ENCODE results near the gene HDAC7.
"Not testable (repeated sequence)": the region's sequence is repeated elsewhere in the genome, so short reads cannot be mapped to it uniquely, and the experiment has no call there.

HDAC7 gene

DNA sequence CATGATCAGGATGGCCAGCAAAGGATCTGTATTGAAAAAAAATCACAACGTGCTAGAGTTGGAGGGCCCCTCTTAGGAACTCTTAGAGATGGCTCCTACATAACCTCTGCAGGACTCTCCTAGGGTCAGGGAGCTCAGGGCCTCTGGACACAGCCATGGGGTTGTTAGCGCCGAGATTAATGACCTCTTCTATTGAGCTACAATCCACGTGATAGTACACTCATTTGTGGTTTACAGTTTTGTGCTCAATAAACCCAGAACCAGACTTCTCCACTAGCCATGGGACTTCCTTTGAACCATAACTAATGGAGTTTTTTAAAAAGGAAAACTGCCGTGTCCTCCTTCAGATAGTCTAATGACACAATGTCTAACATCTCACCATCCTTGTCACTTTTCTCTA lies 29.6 kb upstream of the HDAC7 start:
- no peak for DNase-seq (ENCODE audit: low spot score)

GRCh38 chr12:47848853-47849252 lies 29.1 kb upstream of the HDAC7 start:
- DNase-seq (ENCODE audit: low spot score): no peak

DNA sequence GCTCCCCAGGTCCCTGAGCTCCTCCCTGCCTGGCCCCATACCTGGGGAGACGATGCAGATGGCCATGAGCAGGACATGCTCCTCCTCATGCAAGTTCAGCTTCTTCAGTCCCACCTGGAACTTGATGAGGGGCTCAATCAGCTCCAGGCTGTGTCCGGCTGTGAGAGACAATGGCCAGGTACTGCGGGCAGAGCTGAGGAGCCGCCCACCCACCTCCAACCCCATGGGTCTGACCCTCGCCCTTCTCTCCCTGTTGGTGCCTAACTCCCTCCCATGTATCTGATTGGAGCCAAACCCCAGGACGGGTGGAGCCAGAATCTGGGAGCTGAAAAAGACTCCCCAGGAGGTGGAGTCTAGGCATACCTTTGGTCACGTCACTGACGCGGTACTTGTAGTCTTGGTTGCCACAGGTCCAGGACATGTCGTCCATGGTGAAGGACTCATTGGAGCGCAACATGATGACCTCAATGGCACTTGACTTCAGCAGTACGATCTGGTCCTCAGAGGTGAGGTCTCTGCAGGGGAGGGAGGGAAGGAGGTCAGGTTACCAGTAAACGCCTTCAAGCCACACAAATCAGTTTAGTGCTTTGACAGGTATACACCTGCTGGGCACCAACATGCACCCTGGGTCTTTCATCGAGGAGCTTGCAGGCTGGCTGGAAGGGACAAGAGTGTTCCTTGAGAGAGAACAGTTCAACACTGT lies 26.7 kb upstream of the HDAC7 start:
- no peak for DNase-seq (ENCODE audit: low spot score)

- no peak for DNase-seq (ENCODE audit: low spot score)
Observed at GRCh38 chr12:47845081-47845480, 25.4 kb upstream of the HDAC7 start.

- no peak for DNase-seq (ENCODE audit: low spot score)
Observed at GRCh38 chr12:47844264-47845019, 24.7 kb upstream of the HDAC7 start.

GRCh38 chr12:47843226-47843980 lies 23.7 kb upstream of the HDAC7 start:
- DNase-seq (ENCODE audit: low spot score): no peak

DNA sequence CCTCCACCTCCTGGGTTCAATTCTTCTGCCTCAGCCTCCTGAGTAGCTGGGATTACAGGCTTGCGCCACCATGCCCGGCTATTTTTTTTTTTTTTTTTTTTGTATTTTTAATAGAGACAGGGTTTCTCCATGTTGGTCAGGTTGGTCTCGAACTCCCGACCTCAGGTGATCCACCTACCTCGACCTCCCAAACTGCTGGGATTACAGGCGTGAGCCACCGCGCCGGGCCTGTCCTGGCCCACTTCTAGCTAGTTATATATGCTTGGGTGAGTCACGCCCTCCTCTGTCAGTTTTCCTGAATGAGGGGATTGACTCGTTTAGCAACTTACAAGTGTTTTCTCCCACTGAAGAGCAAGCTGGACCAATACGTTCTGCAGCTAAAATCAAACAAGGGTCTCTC lies 22.8 kb upstream of the HDAC7 start:
- DNase-seq (ENCODE audit: low spot score): not testable (repeated sequence)

DNA sequence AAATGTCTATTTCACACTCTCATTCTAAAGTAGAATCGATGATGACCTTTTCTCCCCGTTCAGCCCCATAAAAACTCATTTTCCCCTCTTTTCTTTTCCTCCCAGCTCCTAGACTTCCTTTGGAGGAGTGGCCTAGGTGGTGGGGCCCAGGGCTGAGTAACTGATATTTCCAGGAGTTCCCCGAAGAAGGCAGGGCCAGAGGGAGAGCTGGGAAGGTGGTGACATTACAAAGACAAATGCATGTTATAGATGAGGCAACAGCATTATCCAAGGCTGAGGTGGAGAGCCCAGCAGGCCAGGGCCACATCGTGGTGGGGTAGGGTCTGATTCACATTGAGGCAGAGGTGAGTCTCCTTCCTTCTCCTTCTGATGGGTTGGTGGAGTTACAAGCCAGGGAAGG lies 22.2 kb upstream of the HDAC7 start:
- no peak for DNase-seq (ENCODE audit: low spot score)

- DNase-seq (ENCODE audit: low spot score): no peak
Observed at GRCh38 chr12:47841501-47841900, 21.8 kb upstream of the HDAC7 start.

GRCh38 chr12:47840571-47840970 lies 20.9 kb upstream of the HDAC7 start:
- DNase-seq (ENCODE audit: low spot score): no peak

DNA sequence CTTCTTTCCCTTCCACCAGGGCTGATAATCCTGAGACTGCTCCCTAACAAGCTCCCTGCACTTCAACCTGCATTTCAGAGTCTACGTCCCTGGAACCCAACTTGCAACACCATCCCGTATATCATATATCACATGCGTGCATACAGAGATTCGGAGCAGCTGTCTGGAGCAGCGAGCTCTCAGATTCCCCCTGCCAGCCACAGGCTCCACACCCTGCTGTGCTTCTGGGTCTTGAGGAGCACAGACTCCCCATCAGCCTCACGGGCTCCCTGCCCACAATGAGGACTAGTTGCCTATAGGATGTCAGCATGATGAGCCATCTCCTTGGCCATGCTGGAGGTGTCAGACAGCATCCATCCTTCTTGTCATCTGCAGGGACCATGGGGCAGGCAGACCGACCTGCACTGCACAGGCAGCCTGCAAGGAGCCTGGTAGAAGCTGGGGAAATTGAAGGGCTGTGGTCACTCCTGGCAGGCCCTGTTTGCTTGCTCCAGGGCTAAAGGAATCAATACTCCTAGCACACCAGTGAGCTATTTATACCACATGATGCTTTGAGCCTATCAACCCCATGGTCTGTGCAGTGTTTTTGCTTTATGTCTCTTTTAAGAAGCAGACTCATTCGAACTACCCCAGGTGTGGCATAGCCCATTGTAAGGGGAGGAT lies 19.6 kb upstream of the HDAC7 start:
- no peak for DNase-seq (ENCODE audit: low spot score)

GRCh38 chr12:47838286-47838931 lies 18.7 kb upstream of the HDAC7 start:
- DNase-seq (ENCODE audit: low spot score): peak; percentile 59

DNA sequence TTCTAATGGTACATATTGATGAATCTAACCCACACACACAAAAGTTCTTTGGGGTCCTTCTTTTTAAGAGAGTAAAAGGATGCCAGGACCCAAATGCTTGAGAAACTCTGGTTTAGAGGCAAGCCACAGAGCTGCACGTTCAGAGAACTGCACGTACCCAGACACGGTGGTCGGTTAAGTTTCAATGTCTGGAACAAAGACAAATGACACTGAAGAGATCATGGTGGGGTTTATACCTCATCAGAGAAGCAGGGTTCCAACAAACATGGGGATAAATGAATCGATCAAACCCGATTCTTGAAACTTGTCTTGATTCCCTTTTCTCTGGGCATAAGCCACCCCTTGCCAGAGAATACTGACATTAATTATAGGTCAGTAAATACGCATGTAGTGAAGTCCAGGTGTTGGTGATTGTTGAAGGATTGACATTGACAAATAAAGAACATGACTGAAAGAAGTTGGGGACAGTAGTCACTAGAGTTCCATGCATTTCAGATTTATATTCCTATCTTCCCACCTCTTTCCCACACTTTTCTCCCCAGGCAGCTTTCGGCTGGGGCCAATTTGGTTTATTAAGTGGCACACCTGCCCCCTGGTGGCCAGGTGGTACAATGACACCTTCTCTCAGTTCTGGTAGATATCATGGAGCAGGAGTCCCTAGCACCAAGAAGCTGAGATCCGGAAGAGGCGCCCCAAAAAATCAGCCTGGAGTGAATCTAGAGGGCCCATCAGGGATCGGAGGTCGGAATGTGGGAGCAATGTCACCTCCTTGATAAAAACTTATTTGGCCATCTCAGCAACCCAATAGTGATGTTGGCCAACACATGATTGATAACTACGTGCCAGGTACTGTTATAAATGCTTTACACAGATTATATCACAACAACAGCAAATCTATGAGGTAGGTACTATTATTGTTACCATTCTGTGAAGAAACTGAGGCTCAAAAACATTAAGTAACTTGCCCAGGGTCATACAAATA lies 17.8 kb upstream of the HDAC7 start:
- DNase-seq (ENCODE audit: low spot score): peak; percentile 63

GRCh38 chr12:47835831-47836155 lies 16.1 kb upstream of the HDAC7 start:
- DNase-seq (ENCODE audit: low spot score): no peak

DNA sequence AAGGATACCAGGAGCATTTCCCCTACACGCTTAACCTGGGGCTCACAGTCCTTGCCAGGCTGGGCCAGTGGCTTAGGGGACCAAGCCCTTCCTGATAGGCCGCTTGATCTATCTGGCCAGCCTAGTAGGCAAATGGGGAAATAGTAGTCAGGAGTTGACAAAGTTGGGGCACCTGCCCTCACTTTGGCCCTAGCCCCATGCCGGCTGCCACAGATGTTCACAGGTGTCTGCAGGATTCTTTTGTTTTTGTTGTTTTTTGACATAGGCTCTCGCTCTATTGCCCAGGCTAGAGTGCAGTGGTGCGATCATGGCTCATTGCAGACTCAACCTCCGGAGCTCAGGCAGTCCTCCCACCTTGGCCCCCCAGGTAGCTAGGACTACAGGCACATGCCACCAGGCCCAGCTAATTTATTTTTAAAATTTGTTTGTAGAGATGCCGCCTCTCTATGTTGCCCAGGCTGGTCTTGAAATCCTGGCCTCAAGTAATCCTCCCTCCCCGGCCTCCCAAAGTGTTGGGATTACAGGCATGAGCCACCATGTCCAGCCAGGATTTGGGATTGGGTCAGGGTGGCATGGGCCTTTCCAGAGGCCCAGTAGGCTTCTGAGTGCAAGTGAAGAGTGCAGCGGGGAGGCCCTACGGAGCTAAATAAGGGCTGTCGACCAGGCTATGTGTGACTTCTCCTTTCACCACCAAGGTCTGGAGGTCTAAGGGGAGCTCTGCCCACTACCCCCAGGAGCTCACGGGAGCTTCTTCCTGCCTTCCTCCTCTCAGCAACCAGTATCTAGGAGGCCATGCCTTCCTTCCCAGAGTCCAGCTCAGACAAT lies 15.5 kb upstream of the HDAC7 start:
- no peak for DNase-seq (ENCODE audit: low spot score)

DNA sequence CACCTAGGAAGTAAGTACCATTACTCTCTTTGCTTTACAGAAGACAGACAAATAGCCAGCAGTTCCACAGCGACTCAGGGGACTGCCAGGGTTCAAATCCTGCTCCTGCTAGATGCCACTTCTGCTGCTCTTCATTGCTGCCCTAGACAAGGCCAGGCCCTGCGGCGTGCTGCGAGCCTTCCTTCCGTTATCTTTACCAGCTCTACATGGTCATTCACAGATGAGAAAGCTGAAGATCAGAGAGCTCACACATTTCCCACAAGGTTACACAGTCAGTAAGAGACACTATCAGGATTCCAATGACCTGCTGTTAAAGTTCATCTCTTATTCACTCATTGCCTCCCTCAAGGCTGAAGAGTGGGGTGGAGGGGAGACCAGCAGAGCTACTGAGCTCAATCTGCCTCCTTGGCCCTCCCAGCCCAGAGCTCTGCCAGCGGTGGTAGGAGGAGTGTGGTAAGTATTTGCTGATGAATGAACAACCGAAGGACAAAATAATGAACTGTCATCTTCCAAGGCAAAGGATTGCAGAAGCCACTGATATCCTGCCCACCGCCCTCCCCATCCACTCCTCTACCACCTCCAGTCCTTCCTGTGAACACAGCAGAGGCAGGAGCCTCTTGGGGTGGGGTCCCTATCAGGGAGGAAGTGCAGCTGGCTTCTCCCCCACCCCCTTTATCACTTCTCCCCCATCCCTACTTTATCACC lies 14.6 kb upstream of the HDAC7 start:
- DNase-seq (ENCODE audit: low spot score): no peak

GRCh38 chr12:47833591-47834012 lies 13.9 kb upstream of the HDAC7 start:
- no peak for DNase-seq (ENCODE audit: low spot score)

DNA sequence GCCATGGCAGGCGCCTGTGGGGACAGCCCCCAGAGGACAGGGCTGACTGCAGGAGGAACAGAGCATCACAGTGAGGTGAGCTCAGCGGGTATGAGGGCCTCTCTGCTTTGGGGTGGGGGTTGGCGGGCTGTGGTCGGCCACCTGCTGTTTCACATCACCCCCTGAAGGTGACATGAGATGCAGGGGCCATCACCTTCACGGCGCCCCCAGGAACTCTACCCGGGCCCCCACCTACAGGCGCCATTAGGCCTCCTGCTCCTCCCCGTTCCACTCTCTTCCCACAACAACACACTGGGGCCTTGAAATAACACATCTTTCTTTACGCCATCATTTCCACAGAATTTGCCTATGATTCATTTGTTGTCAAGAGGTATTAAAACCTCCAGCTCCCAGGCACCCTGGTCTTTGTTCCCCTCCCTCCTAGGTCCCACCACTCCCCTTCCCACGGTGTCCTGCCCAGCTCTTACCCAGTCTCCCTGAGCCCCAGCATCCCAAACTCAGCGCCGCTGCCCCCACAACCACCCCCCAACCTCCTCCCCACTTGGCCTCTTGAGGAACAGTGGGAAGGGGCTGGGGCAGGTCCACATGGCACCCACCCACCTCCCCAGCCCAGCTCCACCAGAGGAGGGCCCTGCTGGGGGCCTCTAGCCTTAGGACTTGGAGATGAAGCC lies 12.7 kb upstream of the HDAC7 start:
- no peak for DNase-seq (ENCODE audit: low spot score)

DNA sequence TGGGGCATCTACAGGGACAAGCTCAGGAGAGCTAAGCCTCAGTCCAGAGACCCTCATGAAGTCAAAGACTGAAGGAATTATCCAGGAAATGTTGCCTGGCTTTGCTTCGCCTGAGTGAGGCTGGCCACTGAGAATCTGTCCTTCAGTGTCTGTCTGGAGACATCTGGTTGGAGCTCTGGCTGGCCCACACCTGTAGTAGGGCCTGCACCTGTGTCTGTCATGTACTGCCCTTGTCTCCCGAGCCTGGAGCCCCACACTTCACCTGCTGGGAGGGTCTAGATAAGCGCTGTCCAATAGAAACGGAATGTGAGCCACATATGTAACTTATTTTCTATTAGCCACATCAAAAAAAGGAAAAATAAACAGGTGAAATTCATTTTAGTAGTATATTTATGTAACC lies 9.9 kb upstream of the HDAC7 start:
- no peak for DNase-seq (ENCODE audit: low spot score)
